HEK293 (cell line): ENCODE results near the gene CCNY.

Experiments used
- CTCF ChIA-PET: fragments of 350-600 bp; formaldehyde crosslinking; extraction: SDS; loops from one replicate; lab custom pipeline; 2021; ENCODE audit warnings: antibody characterized with exemption; lab: Yijun Ruan, JAX
- POLR2A ChIA-PET: fragments of 300-600 bp; formaldehyde crosslinking; extraction: SDS; loops from one replicate; lab custom pipeline; 2020; ENCODE audit warnings: antibody characterized with exemption, inconsistent platforms; lab: Yijun Ruan, JAX
- H3K27ac ChIP-seq: fragments of 200-500 bp; sonication (Bioruptor generic); 2 replicates; pipeline ENCODE4 v1.5.1; 2014; ENCODE audit warnings: low read depth, low read length, control low read depth, inconsistent platforms; ENCODE audit errors: extremely low read depth
- H3K36me3 ChIP-seq, 2 experiments: fragments of 200-500 bp in 1 of 2; sonication (Bioruptor generic) in 1 of 2; 1 replicate in 1 of 2; 2 replicates in 1 of 2; pipeline ENCODE4 v1.5.1; 2014 to 2017; ENCODE audit warnings: inconsistent platforms in 2 of 2, low read length in 2 of 2; ENCODE audit not compliant: control insufficient read depth in 2 of 2, insufficient read depth in 1 of 2
- H3K4me1 ChIP-seq: fragments of 200-500 bp; sonication (Bioruptor generic); 2 replicates; pipeline ENCODE4 v1.5.1; 2014; ENCODE audit warnings: mild to moderate bottlenecking, low read length, inconsistent platforms; ENCODE audit not compliant: control insufficient read depth, insufficient read depth
- H3K4me3 ChIP-seq: 2 replicates; pipeline ENCODE4 v1.5.1; 2011; ENCODE audit warnings: low read depth, mild to moderate bottlenecking, control low read depth, low read length, moderate library complexity
- H3K9me3 ChIP-seq: fragments of 200-500 bp; sonication (Bioruptor generic); 2 replicates; pipeline ENCODE4 v1.5.1; 2014; ENCODE audit warnings: low read depth, low read length, inconsistent platforms; ENCODE audit not compliant: control insufficient read depth, insufficient read depth
- AEBP2 ChIP-seq: fragments of 450-650 bp; formaldehyde crosslinking; IDR thresholded peaks from 2 replicates; pipeline ENCODE4 v1.5.1; 2016; ENCODE audit warnings: missing biosample characterization, missing genetic modification characterization, borderline replicate concordance
- IKZF3 ChIP-seq: fragments of 450-650 bp; IDR thresholded peaks from 2 replicates; pipeline ENCODE4 v1.5.0; 2018; ENCODE audit warnings: missing biosample characterization, mild to moderate bottlenecking, missing genetic modification characterization, moderate library complexity
- TSHZ1 ChIP-seq: fragments of 450-650 bp; formaldehyde crosslinking; IDR thresholded peaks from 2 replicates; pipeline ENCODE4 v1.5.1; 2016; ENCODE audit warnings: missing biosample characterization, missing genetic modification characterization, borderline replicate concordance
- ZBTB49 ChIP-seq: fragments of 450-650 bp; formaldehyde crosslinking; IDR thresholded peaks from 2 replicates; pipeline ENCODE4 v1.5.1; 2016; ENCODE audit warnings: missing biosample characterization, missing genetic modification characterization, low read depth
- ZFHX2 ChIP-seq: fragments of 450-650 bp; formaldehyde crosslinking; conservative IDR thresholded peaks from 2 replicates; pipeline ENCODE4 v1.5.1; 2016; ENCODE audit warnings: missing biosample characterization, missing genetic modification characterization
- ZNF121 ChIP-seq: fragments of 450-650 bp; formaldehyde crosslinking; IDR thresholded peaks from 2 replicates; pipeline ENCODE4 v1.5.1; 2016; ENCODE audit warnings: missing biosample characterization, missing genetic modification characterization
- ZNF132 ChIP-seq: fragments of 450-650 bp; formaldehyde crosslinking; IDR thresholded peaks from 2 replicates; pipeline ENCODE4 v1.5.1; 2017; ENCODE audit warnings: missing biosample characterization, missing genetic modification characterization, borderline replicate concordance
- ZNF155 ChIP-seq: fragments of 450-650 bp; formaldehyde crosslinking; IDR thresholded peaks from 2 replicates; pipeline ENCODE4 v1.5.1; 2016; ENCODE audit warnings: missing biosample characterization, missing genetic modification characterization
- ZNF184 ChIP-seq: fragments of 450-650 bp; IDR thresholded peaks from 2 replicates; pipeline ENCODE4 v1.5.1; 2018; ENCODE audit warnings: missing biosample characterization, mild to moderate bottlenecking, missing genetic modification characterization
- ZNF23 ChIP-seq: fragments of 450-650 bp; formaldehyde crosslinking; IDR thresholded peaks from 2 replicates; pipeline ENCODE4 v1.5.1; 2016; ENCODE audit warnings: missing biosample characterization, missing genetic modification characterization, borderline replicate concordance
- ZNF37A ChIP-seq: fragments of 450-650 bp; IDR thresholded peaks from 2 replicates; pipeline ENCODE4 v1.5.1; 2018; ENCODE audit warnings: missing biosample characterization, missing genetic modification characterization
- ZNF404 ChIP-seq: fragments of 450-650 bp; formaldehyde crosslinking; IDR thresholded peaks from 2 replicates; pipeline ENCODE4 v1.5.1; 2017; ENCODE audit warnings: missing biosample characterization, missing genetic modification characterization
- ZNF544 ChIP-seq: fragments of 450-650 bp; formaldehyde crosslinking; IDR thresholded peaks from 2 replicates; pipeline ENCODE4 v1.5.0; 2017; ENCODE audit warnings: missing biosample characterization, missing genetic modification characterization
- ZNF548 ChIP-seq: fragments of 450-650 bp; formaldehyde crosslinking; IDR thresholded peaks from 2 replicates; pipeline ENCODE4 v1.5.1; 2016; ENCODE audit warnings: missing biosample characterization, missing genetic modification characterization
- ZNF76 ChIP-seq: fragments of 450-650 bp; formaldehyde crosslinking; IDR thresholded peaks from 2 replicates; pipeline ENCODE4; 2016; ENCODE audit warnings: low read depth, missing biosample characterization, missing genetic modification characterization, borderline replicate concordance
- ZSCAN16 ChIP-seq: fragments of 450-650 bp; formaldehyde crosslinking; IDR thresholded peaks from 2 replicates; pipeline ENCODE4 v1.5.1; 2016; ENCODE audit warnings: missing biosample characterization, missing genetic modification characterization

The CCNY gene

GRCh38 chr10:35428521-35428920 is 92.2 kb downstream of the CCNY start:
- Histone ChIP-seq H3K9me3 (no peaks in the 10 kb centered on the region), H3K4me3 (no peak overlapping the region), H3K4me1 (peaks cover 16% of the 10 kb centered on the region), H3K27ac (no peak overlapping the region), H3K36me3 (no peaks in the 10 kb centered on the region)
- POLR2A ChIA-PET: no interaction called here
- CTCF ChIA-PET: no interaction called here
- no peak for TF ChIP-seq ZNF132 (tag by site-specific recombination)
- TF ChIP-seq ZNF37A: no peak
- TF ChIP-seq ZNF548 (tag by site-specific recombination): no peak
- TF ChIP-seq ZFHX2 (tag by site-specific recombination): no peak
- no peak for TF ChIP-seq TSHZ1
- TF ChIP-seq ZNF155 (tag by site-specific recombination): no peak
- no peak for TF ChIP-seq IKZF3 (tag by site-specific recombination)
- TF ChIP-seq ZNF184: no peak
- TF ChIP-seq ZNF23 (tag by site-specific recombination): no peak
- no peak for TF ChIP-seq ZNF404 (tag by site-specific recombination)
- TF ChIP-seq ZSCAN16: no peak
- no peak for TF ChIP-seq ZBTB49 (tag by site-specific recombination)
- no peak for TF ChIP-seq AEBP2 (tag by site-specific recombination)

- POLR2A ChIA-PET: no interaction called here
- Histone ChIP-seq H3K9me3 (no peaks in the 10 kb centered on the region), H3K4me1 (peaks cover 25% of the 10 kb centered on the region), H3K36me3 (no peaks in the 10 kb centered on the region), H3K27ac (no peak overlapping the region), H3K4me3 (no peak overlapping the region)
- TF ChIP-seq ZNF76 (tag by site-specific recombination): no peak
- no peak for TF ChIP-seq ZNF544 (tag by site-specific recombination)
- TF ChIP-seq ZNF121 (tag by site-specific recombination): peak; percentile 71; the same call in 1 of the 2 replicates
- CTCF ChIA-PET: no interaction called here
These were observed 96.6 kb downstream of the CCNY start for GRCh38 chr10:35432781-35433338.
